ENCODE data around the gene CCNT1.

DNA sequence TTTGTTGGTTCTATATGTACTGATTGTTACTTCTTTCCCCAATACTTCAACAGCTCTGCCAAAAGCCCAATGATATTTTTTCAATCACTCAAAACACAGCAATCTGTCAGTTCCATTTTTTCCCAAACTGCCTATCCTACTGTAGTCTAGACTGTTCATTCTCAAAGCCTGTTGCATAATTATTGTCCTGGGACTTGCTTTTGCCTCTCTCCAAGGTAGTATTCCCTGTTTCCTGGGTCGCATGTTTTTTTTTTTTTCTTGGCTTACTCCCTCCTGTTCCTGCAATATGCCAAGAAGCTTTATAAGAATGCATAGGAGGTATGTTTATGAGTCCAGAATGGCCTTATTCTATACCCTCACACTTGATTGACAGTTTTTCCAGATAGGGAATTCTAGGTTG lies 19.9 kb upstream of the CCNT1 start:
- TF ChIP-seq EZH2 (IDR thresholded peaks at IDR 0.05; ENCODE audit: low read depth, unreplicated experiment) (no peak), EZH2phosphoT487 (IDR thresholded peaks at IDR 0.05; ENCODE audit: unreplicated experiment) (no peak), POLR2AphosphoS5 (IDR thresholded peaks at IDR 0.05; ENCODE audit: low read depth) (no peak), CREB1 (CRISPR knock-in tag; IDR thresholded peaks at IDR 0.05; ENCODE audit: low read depth) (no peak), ZNF114 (CRISPR knock-in tag; IDR thresholded peaks at IDR 0.05) (no peak), JUNB (IDR thresholded peaks at IDR 0.05; ENCODE audit: unreplicated experiment) (no peak)
- TF ChIP-seq, protein P1, sequence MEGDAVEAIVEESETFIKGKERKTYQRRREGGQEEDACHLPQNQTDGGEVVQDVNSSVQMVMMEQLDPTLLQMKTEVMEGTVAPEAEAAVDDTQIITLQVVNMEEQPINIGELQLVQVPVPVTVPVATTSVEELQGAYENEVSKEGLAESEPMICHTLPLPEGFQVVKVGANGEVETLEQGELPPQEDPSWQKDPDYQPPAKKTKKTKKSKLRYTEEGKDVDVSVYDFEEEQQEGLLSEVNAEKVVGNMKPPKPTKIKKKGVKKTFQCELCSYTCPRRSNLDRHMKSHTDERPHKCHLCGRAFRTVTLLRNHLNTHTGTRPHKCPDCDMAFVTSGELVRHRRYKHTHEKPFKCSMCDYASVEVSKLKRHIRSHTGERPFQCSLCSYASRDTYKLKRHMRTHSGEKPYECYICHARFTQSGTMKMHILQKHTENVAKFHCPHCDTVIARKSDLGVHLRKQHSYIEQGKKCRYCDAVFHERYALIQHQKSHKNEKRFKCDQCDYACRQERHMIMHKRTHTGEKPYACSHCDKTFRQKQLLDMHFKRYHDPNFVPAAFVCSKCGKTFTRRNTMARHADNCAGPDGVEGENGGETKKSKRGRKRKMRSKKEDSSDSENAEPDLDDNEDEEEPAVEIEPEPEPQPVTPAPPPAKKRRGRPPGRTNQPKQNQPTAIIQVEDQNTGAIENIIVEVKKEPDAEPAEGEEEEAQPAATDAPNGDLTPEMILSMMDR (conservative IDR thresholded peaks at IDR 0.05; ENCODE audit: low read depth in 2 of 2): no peak
- TF ChIP-seq, protein P2, sequence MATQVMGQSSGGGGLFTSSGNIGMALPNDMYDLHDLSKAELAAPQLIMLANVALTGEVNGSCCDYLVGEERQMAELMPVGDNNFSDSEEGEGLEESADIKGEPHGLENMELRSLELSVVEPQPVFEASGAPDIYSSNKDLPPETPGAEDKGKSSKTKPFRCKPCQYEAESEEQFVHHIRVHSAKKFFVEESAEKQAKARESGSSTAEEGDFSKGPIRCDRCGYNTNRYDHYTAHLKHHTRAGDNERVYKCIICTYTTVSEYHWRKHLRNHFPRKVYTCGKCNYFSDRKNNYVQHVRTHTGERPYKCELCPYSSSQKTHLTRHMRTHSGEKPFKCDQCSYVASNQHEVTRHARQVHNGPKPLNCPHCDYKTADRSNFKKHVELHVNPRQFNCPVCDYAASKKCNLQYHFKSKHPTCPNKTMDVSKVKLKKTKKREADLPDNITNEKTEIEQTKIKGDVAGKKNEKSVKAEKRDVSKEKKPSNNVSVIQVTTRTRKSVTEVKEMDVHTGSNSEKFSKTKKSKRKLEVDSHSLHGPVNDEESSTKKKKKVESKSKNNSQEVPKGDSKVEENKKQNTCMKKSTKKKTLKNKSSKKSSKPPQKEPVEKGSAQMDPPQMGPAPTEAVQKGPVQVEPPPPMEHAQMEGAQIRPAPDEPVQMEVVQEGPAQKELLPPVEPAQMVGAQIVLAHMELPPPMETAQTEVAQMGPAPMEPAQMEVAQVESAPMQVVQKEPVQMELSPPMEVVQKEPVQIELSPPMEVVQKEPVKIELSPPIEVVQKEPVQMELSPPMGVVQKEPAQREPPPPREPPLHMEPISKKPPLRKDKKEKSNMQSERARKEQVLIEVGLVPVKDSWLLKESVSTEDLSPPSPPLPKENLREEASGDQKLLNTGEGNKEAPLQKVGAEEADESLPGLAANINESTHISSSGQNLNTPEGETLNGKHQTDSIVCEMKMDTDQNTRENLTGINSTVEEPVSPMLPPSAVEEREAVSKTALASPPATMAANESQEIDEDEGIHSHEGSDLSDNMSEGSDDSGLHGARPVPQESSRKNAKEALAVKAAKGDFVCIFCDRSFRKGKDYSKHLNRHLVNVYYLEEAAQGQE (IDR thresholded peaks at IDR 0.05; ENCODE audit: unreplicated experiment): no peak

Measured in GM23338 (cell line).